Kidney epithelial cell (primary cell): ENCODE data around the gene C18orf63. TPM values are rescaled to one million over a fixed set of nuclear protein-coding genes. Genes with fewer than 3 reads are reported as not detected.

Experiments
- DNase-seq: peaks from one replicate; pipeline ENCODE4 v3.0.0-alpha.2; 2010; ENCODE audit warnings: low read depth
- H3K27me3 ChIP-seq: 2 replicates; pipeline ENCODE4 v1.6.0; 2011; ENCODE audit warnings: low read length; ENCODE audit not compliant: control insufficient read depth, insufficient read depth
- H3K36me3 ChIP-seq: 2 replicates; pipeline ENCODE4 v1.5.1; 2011; ENCODE audit warnings: low read length; ENCODE audit not compliant: control insufficient read depth, insufficient read depth
- H3K4me3 ChIP-seq: 2 replicates; pipeline ENCODE4 v1.5.1; 2011; ENCODE audit warnings: low read depth, mild to moderate bottlenecking, control low read depth, low read length
- total RNA-seq: library from RNA; depleted of rRNA; stranded (reverse); fragments of >200 nt; gene quantifications from 2 replicates; pipeline ENCODE4 v1.2.3, GENCODE V29; 2015
- TF ChIP-seq, protein P1 (sequence below): IDR thresholded peaks from 2 replicates; pipeline ENCODE4 v1.5.1; 2011; ENCODE audit warnings: mild to moderate bottlenecking, moderate library complexity, low read length, control low read depth, inconsistent platforms; ENCODE audit not compliant: insufficient read depth, poor library complexity, severe bottlenecking

Gene C18orf63
- total RNA-seq, 1 donor from 2014 or later = not detected

DNA sequence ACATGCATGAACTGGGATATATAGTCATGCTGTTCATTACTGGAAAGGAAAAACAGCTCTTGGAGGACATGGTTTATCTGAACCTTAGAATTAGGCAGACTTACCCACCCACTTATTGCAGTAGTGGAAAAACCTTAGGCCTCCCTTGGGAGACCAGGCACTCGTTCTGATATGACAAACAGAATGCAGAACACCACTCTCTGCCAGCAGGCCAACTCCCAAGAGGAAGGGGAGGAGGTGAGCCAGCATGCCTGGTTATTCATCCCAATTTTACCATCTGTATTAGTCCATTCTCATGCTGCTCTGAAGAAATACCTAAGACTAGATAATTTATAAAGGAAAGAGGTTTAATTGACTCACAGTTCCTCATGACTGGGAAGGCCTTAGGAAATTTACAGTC is 17.5 kb downstream of the C18orf63 start:
- no peaks in the 10 kb centered on the region for H3K36me3 ChIP-seq
- TF ChIP-seq, protein P1, sequence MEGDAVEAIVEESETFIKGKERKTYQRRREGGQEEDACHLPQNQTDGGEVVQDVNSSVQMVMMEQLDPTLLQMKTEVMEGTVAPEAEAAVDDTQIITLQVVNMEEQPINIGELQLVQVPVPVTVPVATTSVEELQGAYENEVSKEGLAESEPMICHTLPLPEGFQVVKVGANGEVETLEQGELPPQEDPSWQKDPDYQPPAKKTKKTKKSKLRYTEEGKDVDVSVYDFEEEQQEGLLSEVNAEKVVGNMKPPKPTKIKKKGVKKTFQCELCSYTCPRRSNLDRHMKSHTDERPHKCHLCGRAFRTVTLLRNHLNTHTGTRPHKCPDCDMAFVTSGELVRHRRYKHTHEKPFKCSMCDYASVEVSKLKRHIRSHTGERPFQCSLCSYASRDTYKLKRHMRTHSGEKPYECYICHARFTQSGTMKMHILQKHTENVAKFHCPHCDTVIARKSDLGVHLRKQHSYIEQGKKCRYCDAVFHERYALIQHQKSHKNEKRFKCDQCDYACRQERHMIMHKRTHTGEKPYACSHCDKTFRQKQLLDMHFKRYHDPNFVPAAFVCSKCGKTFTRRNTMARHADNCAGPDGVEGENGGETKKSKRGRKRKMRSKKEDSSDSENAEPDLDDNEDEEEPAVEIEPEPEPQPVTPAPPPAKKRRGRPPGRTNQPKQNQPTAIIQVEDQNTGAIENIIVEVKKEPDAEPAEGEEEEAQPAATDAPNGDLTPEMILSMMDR = no peak
- H3K27me3 ChIP-seq = no peaks in the 10 kb centered on the region
- DNase-seq = no peak
- no peak overlapping the region for H3K4me3 ChIP-seq

DNA sequence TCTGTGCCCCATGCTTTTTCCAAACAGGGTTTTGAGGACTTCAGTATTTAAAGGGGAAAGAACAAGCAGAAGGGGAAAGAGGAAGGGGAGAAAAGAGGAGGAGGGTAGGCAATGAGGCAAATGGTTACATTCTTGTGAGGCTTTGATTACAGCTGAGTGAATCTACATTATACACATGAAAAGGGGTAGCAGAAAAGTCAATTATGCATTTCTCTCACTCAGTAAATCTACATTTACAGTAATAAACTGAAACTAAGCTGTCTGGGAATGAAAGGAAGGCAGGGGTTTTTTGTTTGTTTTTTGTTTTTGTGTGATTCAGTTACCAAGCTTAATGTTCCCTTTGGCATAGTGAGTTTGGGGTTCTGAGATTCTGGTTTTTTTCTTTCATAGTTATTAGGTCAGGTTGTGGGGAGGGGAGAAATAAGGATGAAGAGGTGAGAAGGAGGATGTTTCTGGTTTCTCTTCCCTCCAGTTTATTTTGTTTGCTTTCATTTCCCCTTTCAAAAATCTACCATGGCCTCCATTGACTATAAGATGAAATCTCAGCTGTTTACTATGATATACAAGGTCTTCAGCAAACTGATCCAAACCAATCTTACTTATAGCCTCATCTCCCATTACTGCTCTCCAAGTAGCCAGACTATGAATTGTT is 18.7 kb downstream of the C18orf63 start:
- TF ChIP-seq, protein P1 = no peak
- no peaks in the 10 kb centered on the region for H3K36me3 ChIP-seq
- H3K27me3 ChIP-seq = no peaks in the 10 kb centered on the region
- DNase-seq = no peak
- H3K4me3 ChIP-seq = no peak overlapping the region

DNA sequence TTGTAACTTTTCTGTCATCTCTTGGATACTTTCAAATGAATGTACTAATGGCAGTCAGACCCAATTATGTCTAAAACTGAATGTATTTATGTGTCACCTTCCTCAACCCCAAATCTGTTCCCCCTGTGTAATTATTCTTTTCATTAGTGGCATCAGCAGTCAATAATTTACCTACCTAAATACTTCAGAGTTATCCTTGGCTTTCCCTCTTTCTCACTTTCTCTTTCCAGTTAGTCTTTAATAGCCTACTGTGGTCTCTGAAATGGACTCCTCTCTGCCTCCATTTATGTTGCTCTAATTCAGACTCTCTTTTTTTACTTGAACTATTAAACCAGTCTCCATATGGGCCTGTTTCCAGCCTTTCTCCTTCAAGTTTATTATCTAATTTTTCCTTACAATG is 21.0 kb downstream of the C18orf63 start:
- TF ChIP-seq, protein P1 = no peak
- DNase-seq = no peak
- Histone ChIP-seq H3K4me3 (no peak overlapping the region), H3K27me3 (no peaks in the 10 kb centered on the region), H3K36me3 (no peaks in the 10 kb centered on the region)

DNA sequence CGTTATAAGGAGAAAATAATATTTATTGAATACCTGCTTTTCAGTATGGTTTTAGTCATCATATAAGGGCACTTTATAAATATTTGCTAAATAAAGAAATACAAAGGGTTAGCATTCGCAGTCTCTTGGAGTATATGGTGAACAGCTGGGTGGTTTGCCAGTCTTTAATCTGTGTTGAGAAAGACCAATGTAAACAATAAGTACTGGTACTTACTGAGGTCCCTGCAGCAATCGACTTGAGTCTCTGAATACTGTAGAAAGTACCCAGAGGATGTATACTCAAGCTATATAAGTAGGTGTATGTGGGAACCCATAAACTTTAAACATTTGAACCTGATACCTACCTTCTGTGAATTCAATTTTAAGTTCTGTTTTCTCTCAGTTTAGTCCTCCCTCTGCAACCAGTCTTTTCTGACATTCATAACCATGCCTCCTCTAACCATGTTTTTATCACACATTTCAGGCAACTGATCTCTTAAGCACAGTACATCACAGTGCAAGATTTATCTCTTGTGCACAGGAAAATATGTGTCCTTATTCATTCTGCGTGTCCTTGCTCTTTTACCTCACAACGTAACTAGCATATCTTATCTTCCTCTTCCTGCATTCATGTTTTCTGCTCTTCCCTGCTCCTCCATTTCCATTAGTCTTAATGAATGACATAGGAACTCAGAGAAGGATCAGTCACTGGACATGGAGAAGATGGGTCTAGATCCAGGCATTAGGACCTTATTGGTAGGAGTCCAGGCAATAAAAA is 21.7 kb downstream of the C18orf63 start:
- no peak for DNase-seq
- H3K27me3 ChIP-seq = no peaks in the 10 kb centered on the region

DNA sequence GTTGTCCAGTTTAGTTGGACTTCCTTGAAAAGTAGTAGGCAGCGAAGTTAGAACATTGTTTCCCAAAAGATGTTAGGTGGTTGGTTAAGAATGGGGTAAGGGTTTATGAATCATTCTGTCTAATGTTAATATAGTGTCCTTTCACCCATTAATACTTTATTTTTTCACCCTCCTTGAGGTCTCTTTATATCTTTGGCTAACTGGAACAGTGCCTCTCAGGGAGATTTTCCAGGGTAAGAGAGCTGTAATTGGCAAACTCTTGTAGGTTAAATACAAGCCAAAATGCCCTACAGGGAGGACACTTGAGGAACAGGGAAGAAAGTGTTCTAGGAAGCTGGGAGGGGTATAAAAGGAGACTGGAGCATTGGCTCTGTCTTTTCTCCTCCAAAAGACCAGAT is 22.3 kb downstream of the C18orf63 start:
- TF ChIP-seq, protein P1 = no peak
- Histone ChIP-seq H3K36me3 (no peaks in the 10 kb centered on the region), H3K27me3 (no peaks in the 10 kb centered on the region), H3K4me3 (no peak overlapping the region)
- no peak for DNase-seq

More for the DNA sequence above, 21.7 kb downstream of the C18orf63 start:
- no peak overlapping the region for H3K4me3 ChIP-seq
- TF ChIP-seq, protein P1 = no peak
- no peaks in the 10 kb centered on the region for H3K36me3 ChIP-seq
